GM21786 (cell line): Measurements from ENCODE around the gene ICE1.
A peak's percentile ranks its signal among the peaks of the same experiment; 100 is the strongest.
"Not testable (repeated sequence)": the region's sequence is repeated elsewhere in the genome, so short reads cannot be mapped to it uniquely, and the experiment has no call there.

Source experiments
- ATAC-seq: cut with Tn5 transposase; IDR thresholded peaks from one replicate; pipeline ENCODE4 v1.9.1; 2021; ENCODE audit not compliant: unreplicated experiment

Gene ICE1

GRCh38 chr5:5487585-5488360, 65.3 kb downstream of the ICE1 start:
- ATAC-seq: no peak

GRCh38 chr5:5490774-5491347, 68.4 kb downstream of the ICE1 start:
- no peak for ATAC-seq

GRCh38 chr5:5492087-5492933, 69.8 kb downstream of the ICE1 start:
- ATAC-seq: peak; percentile 54

- ATAC-seq: not testable (repeated sequence)
Measured at GRCh38 chr5:5492934-5493271, 70.4 kb downstream of the ICE1 start.

- peak; percentile 71 for ATAC-seq
Measured at GRCh38 chr5:5494489-5495402, 72.3 kb downstream of the ICE1 start.

GRCh38 chr5:5497152-5497788, 74.8 kb downstream of the ICE1 start:
- ATAC-seq: peak; percentile 35

- ATAC-seq: no peak
Measured at GRCh38 chr5:5499442-5499841, 77.0 kb downstream of the ICE1 start.

GRCh38 chr5:5504325-5504724, 81.8 kb downstream of the ICE1 start:
- no peak for ATAC-seq

GRCh38 chr5:5505815-5506214, 83.3 kb downstream of the ICE1 start:
- ATAC-seq: no peak

GRCh38 chr5:5508391-5508790, 85.9 kb downstream of the ICE1 start:
- ATAC-seq: no peak

- ATAC-seq: no peak
Measured at GRCh38 chr5:5511904-5512416, 89.5 kb downstream of the ICE1 start.

GRCh38 chr5:5512543-5512942, 90.1 kb downstream of the ICE1 start:
- no peak for ATAC-seq

- ATAC-seq: not testable (repeated sequence)
Measured at GRCh38 chr5:5520622-5521021, 98.1 kb downstream of the ICE1 start.

GRCh38 chr5:5521029-5521428, 98.6 kb downstream of the ICE1 start:
- ATAC-seq: no peak

GRCh38 chr5:5521478-5521877, 99.0 kb downstream of the ICE1 start:
- no peak for ATAC-seq

GRCh38 chr5:5522336-5522735, 99.9 kb downstream of the ICE1 start:
- ATAC-seq: no peak

- peak; percentile 95 for ATAC-seq
Measured at GRCh38 chr5:5523066-5523505, 100.6 kb downstream of the ICE1 start.

- no peak for ATAC-seq
Measured at GRCh38 chr5:5524327-5524726, 101.8 kb downstream of the ICE1 start.

GRCh38 chr5:5531371-5531770, 108.9 kb downstream of the ICE1 start:
- no peak for ATAC-seq
